Activated naive CD4-positive, alpha-beta T cell treated with Interleukin-2 at 50 U/mL for 16 hours (primary cell): Measurements from ENCODE around the gene THAP2.
"Not testable (repeated sequence)": the region's sequence is repeated elsewhere in the genome, so short reads cannot be mapped to it uniquely, and the experiment has no call there.

Experiments
- DNase-seq: peaks from one replicate; pipeline ENCODE4 v3.0.0-alpha.2; 2020

Gene THAP2

DNA sequence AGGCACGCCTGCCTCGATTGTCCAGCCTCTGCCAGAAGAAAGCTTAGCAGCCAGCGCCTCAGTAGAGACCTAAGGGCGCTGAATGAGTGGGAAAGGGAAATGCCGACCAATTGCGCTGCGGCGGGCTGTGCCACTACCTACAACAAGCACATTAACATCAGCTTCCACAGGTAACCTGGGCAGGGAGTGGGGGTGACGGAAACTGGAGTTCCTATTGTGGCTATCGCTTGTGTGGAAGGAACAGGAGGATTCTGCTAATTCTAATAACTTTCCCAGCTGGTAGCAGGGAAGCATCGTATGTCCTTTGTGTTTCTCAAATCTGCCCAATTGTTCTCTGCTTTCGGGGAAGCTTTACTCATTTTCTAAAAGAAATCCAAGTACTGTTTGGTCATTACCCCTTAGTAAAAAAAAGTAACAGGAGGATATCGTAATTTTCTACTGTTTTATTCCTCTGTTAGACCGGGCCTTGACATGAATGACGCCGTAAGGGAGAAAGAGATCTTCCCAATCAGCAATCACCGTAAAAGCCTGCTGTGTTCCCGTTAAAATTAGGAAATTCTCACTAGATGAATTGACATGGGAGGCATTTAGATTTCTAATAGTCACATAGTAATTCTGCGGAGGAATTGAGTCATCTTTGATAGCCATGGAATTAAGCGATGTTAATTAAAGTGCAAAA lies 449 bp downstream of the THAP2 start:
- DNase-seq: no peak

DNA sequence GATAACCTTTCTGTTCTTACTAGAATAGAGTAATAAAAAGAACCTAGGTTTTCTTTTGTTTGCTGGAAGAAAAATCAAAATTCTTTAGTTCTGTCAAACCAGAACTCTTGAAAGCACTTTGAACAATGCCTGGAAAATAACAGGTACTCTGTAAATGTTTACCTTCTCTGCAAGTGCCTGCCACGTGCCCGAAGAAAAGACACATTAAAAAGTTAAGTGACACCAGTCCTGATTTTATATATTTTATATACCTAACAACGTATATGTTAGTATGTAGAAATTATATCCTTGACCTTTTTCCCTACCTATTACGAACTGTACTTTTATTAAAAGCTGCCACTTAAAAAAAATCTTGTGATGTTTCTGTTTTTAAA lies 976 bp downstream of the THAP2 start:
- DNase-seq: no peak

DNA sequence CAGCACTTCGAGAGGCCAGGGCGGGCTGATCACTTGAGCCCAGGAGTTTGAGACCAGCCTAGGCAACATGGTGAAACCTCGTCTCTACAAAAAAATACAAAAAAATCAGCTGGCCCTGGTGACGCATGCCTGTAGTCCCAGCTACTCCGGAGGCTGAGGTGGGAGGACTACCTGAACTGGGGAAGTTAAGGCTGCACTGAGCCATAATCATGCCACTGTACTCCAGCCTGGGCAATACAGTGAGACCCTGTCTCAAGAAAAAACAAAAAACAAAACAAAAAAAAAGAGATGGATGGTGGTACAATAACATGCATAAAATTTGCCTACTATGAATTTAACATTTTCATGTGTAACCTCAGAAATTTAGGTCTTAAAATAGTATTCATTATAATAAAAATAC lies 2.2 kb downstream of the THAP2 start:
- no peak for DNase-seq

DNA sequence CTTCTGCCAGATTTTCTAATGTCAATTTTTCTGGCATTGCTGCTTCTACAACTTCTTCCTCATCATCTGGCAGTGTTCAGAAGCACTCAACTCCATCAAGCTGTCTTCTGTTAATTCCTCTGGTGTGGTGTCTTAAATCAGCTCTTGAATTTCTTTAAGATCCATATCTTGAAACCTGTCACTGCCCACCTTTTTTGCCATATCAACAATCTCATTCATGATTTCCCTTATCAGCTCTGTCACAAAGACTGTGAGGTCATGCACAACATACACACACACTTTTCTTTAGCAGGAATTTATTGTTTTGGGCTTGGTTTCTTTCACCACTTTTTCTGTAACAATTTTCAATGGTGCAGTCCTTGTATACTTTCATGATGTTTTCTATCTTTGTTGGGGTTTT lies 7.2 kb downstream of the THAP2 start:
- DNase-seq: no peak

DNA sequence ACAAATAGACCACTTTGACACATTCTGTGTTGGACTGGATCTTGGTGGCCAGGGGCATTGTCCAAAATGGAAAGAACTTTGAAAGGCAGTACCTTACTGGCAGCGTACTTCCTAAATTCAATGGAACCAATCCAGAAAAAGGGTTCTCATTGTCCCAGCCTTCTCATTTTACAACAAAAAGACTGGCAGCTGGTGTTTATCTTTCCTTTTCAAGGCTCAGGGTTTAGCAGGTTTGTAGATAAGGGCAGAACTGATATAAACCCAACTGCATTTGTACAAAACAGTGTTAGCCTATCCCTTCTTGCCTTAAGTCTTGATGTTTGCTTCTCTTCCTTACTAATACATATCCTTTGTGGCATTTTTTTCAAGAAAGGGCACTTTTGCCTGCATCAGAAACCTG lies 7.7 kb downstream of the THAP2 start:
- no peak for DNase-seq

DNA sequence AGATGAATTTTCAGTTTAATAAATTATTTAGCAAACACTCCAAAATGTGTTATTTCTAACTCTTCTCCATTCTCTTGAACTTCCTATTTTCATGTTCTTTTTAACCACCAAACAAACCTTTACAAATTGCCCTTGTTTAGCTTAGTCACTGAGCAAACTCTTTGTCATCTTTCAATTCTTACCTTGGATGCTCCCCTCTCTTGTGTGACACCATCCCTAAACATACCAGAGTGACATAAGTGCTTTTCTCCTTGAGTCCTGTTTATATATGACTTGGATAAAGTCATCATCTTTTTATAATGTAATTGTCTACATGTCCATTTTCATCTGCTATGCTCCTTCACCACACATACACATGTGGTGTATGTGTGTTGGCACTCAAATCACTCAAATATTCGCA lies 18.4 kb downstream of the THAP2 start:
- no peak for DNase-seq

DNA sequence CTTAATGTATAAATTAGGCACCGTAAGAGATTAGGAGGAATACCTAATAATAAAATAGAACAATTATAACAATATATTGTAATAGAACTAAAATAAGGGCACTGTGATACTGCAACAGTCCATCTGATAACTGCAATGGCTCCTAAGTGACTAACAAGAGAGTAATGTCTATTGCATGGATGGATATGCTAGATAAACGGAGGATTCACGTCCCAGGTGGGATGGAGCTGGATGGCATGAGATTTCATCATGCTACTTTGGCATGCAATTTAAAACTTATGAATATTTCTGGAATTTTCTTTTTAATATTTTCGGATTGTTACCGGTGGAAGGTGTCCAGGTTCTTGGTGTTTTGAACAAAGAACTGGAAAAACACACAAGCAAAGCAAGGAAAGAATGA lies 19.5 kb downstream of the THAP2 start:
- no peak for DNase-seq

DNA sequence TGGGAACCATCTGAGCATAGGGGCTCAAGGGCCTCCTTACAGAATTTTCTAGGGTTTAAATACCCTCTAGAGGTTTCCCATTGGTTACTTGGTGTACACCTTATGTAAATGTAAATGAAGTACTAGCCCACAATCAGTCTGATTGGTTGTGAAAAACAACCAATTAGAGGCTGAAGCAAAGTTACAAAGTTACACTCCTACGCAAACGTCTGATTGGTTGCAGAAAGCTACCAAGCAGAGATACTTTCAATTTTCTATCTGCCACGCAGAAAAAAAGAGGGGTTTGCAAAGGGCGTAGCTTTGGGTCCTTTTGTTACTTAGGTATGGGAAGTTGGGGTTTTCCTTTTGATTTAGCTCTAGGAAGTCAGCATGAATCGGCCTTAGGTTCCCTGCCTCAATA lies 20.0 kb downstream of the THAP2 start:
- no peak for DNase-seq

DNA sequence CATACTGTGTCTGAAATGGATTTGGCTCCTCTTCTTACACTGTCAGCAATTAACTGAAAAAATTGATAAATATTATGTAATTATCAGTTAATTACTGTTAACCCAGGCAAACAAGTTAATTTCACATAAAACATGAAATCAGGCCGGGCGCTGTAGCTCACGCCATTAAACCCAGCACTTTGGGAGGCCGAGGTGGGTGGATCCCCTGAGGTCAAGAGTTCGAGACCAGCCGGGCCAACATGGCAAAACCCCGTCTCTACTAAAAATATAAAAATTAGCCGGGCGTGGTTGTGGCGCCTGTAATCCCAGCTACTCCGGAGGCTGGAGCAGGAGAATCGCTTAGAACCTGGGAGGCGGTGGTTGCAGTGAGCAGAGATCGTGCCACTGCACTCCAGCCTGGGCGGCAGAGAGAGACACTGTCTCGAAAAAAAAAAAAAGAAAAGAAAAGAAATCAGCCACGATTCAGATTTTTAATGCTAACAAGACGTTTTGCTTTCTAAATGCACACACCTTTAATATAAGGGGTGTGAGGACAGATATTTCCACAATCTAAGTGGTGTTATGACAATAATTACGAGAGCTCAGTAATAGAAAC lies 21.3 kb downstream of the THAP2 start:
- no peak for DNase-seq

DNA sequence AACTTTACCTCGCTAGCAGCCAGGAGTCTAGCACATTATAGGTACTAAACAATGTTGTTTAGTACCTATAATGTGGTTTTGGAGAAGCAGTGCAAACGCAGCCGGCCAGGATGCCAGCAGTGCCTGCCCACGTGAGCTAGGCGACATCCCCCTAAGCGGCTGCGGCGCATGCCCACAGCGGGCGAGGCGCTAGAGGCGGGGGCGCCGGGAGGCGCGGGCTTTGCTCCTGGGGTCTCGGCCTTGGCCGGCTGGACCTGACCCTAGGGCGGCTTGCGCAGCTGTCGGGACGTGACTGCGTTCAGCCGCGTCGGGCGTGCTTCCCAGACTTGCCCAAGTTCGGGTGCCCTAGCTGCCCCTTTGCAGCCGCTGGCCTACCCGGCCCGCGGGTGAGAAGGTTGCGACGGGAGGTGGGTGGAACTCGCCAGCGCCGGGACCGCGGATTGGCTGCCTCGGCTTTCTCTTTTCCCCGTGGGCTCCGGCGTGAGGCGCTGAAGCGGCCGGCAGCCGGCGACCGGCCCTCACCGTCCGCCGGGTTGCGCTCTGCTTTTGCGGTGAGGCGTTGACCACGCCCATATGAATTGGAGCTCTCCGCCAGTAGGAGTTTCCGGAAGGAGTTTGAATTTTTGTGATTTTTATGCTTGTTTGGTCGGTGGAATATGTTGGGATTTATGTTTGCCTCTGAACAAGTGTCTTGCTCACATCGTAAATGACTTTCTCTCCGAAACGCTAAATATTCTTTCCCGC lies 22.0 kb downstream of the THAP2 start, which contains the start of gene TMEM19:
TMEM19 (plus strand) TSS at position 169 of the 744 bp plus-strand sequence. CDS start 599 bp downstream, outside the sequence.
- peak; percentile 82 for DNase-seq

DNA sequence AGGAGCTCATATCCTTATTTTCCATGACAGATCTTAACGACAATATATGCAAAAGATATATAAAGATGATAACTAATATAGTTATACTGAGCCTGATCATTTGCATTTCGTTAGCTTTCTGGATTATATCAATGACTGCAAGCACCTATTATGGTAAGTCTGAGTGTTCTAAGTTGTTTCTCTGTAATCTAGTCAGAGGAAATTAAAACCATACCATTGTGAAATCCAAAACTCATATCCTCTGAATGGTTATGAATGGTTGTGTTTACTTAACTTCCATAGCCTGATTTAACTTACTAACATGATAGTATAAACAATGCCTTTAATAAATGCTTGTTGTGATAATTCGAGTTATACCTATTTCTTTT lies 22.5 kb downstream of the THAP2 start:
- DNase-seq: no peak

DNA sequence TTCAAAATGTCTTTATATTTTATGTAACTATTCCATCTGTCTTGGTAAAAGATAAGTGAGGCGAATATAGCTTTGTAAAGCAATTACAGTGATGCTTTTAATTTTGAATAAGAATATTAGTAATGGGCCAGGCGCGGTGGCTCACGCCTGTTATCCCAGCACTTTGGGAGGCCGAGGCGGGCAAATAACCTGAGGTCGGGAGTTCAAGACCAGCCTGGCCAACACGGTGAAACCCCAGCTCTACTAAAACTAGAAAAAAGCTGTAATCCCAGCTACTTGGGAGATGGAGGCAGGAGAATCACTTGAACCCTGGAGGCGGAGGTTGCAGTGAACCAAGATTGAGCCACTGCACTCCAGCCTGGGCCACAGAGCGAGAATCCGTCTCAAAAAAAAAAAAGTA lies 23.1 kb downstream of the THAP2 start:
- not testable (repeated sequence) for DNase-seq

DNA sequence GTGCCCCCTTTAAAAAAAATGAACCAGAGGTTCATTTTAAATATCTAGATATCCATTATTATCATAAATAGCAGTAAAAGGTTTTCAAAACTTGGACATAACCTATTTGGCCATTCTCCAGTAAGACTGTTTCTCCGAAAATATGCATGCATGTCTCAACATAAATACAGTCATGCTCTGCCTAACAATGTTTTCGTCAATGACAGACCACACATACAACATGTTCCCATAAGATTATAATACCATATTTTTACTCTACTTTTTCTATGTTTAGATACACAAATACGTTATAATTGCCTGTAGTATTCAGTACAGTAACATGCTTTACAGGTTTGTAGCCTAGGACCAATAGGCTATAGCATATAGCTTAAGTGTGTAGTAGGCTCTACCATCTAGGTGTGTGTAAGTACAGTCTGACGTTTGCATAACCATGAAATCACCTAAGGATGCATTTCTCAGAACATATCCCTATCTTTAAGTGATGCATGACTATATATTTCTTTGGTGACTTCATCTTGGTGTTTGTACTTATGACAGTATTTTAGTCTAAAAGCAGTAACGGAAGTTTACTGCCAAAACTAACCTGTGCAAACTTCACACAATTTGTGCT lies 25.0 kb downstream of the THAP2 start:
- no peak for DNase-seq

DNA sequence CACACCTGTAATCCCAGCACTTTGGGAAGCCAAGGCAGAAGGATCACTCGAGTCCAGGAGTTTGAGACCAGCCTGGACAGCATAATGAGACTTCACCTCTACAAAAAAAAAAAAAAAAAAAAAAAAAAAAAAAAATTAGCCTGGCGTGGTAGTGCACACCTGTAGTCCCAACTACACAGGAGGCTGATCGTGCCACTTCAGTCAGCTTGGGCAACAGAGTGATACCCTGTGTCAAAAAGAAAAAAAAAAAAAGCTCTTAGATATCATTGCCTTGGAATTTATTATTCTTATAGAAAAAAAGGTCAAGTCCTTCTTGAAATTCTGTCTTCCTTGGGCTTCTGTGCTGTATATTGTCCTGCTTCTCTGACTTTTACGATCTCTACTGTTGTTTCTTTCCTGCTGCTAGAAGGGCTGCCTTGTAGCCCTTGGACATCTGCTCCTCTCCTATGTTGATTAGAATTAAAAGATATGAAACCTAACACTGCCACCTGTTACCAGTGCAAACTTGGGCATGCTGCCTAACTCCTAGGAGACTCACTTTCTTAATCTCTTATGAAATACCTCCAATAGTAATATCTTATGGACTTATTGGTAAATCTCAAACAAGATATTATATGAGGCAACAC lies 27.5 kb downstream of the THAP2 start:
- no peak for DNase-seq

DNA sequence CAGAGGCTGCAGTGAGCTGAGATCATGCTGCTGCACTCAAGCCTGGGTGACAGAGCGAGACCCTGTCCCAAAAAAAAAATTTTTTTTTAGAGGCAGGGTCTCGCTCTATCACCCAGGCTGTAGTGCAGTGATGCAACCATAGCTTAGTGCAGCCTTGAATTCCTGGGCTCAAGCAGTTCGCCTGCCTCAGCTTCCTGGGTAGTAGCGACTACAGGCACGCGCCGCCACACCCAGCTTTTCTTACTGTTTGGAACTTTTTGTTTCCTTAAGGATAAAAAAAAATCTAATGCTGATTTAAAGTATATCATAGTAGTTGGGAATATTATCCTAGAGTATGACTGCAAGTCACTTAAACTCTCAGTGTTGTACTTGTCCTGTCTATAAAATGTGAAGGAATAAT lies 29.0 kb downstream of the THAP2 start:
- DNase-seq: no peak

DNA sequence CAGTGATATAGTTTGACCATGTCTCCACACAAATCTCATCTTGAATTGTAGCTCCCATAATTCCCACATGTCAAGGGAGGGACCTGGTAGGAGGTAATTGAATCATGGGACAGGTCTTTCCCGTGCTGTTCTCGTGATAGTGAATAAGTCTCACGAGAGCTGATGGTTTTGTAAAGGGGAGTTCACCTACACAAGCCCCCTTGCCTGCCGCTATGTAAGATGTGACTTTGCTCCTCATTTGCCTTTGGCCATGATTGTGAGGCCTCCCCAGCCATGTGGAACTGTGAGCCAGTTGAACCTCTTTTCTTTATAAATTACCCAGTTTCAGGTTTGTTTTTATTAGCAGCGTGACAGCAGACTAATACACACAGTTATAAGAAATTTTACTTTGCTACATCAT lies 29.6 kb downstream of the THAP2 start:
- not testable (repeated sequence) for DNase-seq

DNA sequence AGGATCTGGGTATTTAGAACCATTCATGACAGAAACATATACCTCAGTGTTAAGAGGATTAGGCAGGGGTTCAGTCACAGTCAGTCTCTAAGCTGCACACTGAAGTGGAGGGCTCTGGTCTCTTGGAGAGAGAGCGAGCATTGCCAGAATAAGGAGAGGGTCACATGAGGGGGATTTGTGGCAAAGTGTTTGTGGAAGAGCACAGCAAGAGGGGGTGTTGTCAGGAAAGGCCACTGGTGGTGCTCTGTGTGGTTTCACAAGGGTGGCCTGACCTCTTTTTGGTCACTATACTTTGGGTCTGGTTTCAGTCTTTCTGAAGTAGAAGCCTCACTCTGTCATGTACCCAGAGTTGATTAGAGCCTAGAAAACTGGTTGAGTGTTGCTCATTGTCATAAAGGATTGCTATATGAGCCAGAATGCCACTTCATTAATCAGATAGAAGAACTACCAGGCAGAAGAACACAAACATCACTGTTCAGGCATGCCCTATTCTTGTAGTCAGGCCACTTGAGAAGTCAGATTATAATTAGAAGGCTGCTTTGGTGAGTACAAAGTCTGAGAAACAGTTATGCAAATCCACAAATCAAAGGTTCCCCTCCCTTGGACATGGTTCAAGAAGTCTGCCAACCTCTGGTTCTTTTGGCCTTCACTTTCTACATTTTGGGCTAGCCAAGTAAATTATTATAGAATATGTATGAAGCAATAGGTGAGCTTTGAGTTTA lies 30.2 kb downstream of the THAP2 start:
- DNase-seq: no peak

DNA sequence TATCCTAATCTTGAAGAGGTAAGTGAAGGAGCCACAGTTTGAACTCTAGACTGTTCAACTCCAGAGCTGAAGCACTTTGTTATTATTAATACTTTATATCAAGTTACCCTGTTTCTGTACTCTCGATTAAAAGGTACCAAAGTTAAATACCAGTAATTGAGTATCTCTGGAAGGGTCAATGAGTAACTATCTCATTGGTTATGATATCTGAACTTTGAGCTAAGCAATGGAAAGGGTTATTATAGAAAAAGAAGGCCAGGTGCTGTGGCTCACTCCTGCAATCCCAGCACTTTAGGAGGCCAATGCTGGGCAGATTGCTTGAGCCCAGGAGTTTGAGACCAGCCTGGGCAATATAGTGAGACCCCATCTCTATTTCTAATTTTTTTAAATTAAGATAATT lies 31.7 kb downstream of the THAP2 start:
- no peak for DNase-seq

DNA sequence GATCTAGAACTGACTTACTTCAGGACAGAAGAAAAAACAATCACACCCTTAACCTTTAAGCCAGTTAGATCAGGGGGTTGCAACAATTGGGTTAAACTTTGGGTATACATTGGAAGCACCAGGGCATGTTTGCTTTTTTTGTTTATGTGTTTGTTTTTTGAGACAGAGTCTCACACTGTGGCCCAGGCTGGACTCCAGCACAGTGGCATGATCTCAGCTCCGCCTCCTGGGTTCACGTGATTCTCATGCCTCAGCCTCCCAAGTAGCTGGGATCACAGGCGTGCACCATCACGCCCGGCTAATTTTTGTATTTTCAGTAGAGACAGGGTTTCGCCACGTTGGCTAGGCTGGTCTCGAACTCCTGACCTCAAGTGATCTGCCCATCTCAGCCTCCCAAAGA lies 38.1 kb downstream of the THAP2 start:
- not testable (repeated sequence) for DNase-seq

DNA sequence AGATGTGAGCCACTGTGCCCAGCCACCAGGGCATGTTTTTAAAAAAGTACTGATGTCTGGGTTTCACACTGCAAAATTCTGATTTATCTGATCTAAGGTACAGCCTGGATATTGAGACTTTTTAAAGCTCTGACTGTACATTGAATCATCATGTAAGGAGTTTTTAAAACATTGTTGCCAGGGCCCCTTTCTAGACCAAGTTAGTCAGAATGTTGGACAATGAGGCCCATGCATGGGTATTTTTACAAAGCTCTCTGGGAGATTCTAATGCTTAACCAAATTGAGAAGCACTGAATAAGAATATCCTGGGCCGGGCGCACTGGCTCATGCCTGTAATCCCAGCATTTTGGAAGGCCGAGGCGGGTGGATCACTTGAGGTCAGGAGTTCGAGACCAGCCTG lies 38.5 kb downstream of the THAP2 start:
- DNase-seq: no peak

DNA sequence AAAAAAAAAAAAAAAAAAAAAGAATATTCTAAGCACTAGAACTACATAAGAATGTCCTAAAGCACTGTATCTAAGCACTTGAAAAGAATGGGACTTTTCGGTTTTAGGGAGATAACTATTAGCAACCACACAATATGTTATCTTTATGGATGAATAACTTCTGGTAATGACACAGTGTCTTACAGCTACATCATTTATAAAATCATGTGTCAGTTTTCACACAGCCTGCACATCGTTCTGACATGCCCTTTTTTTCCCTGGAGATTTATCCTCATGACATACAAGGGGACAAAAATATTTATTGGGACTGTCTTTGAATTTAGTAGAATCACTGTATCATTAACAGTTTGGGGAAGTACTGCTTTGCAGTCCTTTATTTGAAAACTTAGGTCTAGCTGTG lies 39.1 kb downstream of the THAP2 start:
- no peak for DNase-seq

DNA sequence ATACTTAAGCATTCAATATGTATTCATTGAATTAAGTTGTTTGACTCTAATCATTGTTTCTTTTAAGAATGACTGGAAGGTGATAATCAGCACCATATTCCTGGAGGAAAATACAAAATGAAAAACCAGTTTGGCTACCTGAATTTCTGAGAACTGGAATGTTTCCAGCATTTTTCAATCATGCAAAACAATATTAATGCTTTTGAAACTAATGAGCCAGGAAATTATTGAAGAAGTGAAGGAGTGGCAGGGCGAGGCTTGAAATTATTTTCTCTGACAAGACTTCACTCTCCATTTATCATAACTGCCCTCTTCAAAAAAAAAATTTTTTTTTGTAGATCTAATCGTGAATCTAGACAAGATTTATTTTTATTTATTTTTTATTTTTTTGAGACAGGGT lies 40.8 kb downstream of the THAP2 start:
- DNase-seq: no peak

DNA sequence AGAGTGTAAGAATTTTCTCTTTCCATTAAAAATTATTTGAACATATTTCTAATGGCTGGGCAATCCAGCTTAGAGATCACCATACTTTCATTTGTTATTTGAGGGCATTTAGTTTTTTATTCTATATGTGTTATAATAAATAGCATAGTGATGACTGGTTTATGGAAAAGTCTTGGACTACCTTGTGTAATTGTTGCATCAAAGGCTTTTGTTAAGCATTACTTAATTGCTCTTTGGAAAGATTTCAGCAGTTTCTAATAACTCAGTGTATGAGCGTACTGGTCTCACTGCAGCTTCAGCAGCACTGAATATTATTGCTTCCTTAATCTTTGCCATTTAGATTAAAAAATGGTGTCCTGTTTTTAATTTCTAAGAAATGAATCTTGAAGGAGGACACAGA lies 44.6 kb downstream of the THAP2 start:
- DNase-seq: no peak
